Smooth muscle cell (in vitro differentiated cells): ENCODE measurements around the gene IGF1R. TPM values are rescaled to one million over a fixed set of nuclear protein-coding genes. Genes with fewer than 3 reads are reported as not detected.

Experiments
- DNase-seq: peaks from one replicate; lab custom pipeline; 2025; ENCODE audit not compliant: unreplicated experiment; lab: John Stamatoyannopoulos, UW
- H2AFZ ChIP-seq: fragments of 200-600 bp; sonication (generic); 2 replicates; pipeline ENCODE4 v1.6.0; 2016; ENCODE audit warnings: antibody characterized with exemption, low read depth, mild to moderate bottlenecking
- H3F3A ChIP-seq: fragments of 200-600 bp; sonication (generic); 2 replicates; pipeline ENCODE4 v1.6.0; 2017; ENCODE audit warnings: antibody characterized with exemption, low read depth
- H3K27ac ChIP-seq: fragments of 200-600 bp; sonication (generic); 2 replicates; pipeline ENCODE4 v1.5.1; 2016; ENCODE audit warnings: low read depth, mild to moderate bottlenecking
- H3K27me3 ChIP-seq: fragments of 200-600 bp; sonication (generic); 2 replicates; pipeline ENCODE4 v1.6.1; 2016; ENCODE audit warnings: low read depth, mild to moderate bottlenecking
- H3K36me3 ChIP-seq: fragments of 200-600 bp; sonication (generic); 2 replicates; pipeline ENCODE4 v1.5.1; 2016; ENCODE audit warnings: low read depth
- H3K4me1 ChIP-seq: fragments of 200-600 bp; sonication (generic); 2 replicates; pipeline ENCODE4 v1.5.1; 2016; ENCODE audit warnings: low read depth
- H3K4me2 ChIP-seq: fragments of 200-600 bp; sonication (generic); 2 replicates; pipeline ENCODE4 v1.6.0; 2016; ENCODE audit warnings: mild to moderate bottlenecking
- H3K4me3 ChIP-seq: fragments of 200-600 bp; sonication (generic); 2 replicates; pipeline ENCODE4 v1.5.1; 2016; ENCODE audit warnings: mild to moderate bottlenecking
- H3K79me2 ChIP-seq: fragments of 200-600 bp; sonication (generic); 2 replicates; pipeline ENCODE4 v1.6.0; 2016; ENCODE audit warnings: low read depth, mild to moderate bottlenecking
- H3K9ac ChIP-seq: fragments of 200-600 bp; sonication (generic); 2 replicates; pipeline ENCODE4 v1.6.0; 2016; ENCODE audit warnings: low read depth
- H3K9me3 ChIP-seq: fragments of 200-600 bp; sonication (generic); replicated peaks from 2 replicates; pipeline ENCODE4 v1.5.1; 2016; ENCODE audit warnings: low read depth
- H4K20me1 ChIP-seq: fragments of 200-600 bp; sonication (generic); 2 replicates; pipeline ENCODE4 v1.6.0; 2016; ENCODE audit warnings: low read depth
- CTCF ChIP-seq: fragments of 200-600 bp; sonication (generic); IDR thresholded peaks from 2 replicates; pipeline ENCODE4 v1.5.1; 2017; ENCODE audit warnings: borderline replicate concordance, mild to moderate bottlenecking, antibody characterized with exemption; ENCODE audit not compliant: insufficient read depth, poor library complexity, severe bottlenecking
- WGBS: methylation state at CpG from one replicate; pipeline ENCODE4 v1.1.7; 2016; ENCODE audit warnings: low lambda C conversion rate; 5-methylcytosine and 5-hydroxymethylcytosine counted together
- polyA plus RNA-seq: library from polyadenylated mRNA; unstranded; fragments of >200 nt; fragmentation: Nextera tagmentation; extraction: Ambion mirVana; gene quantifications from 2 replicates; pipeline ENCODE4 v1.2.1, GENCODE V29; 2016
- total RNA-seq: library from RNA; depleted of rRNA; stranded (reverse); fragments of >200 nt; gene quantifications from 2 replicates; pipeline ENCODE4 v1.2.3, GENCODE V29; 2014

Gene IGF1R
- total and polyA plus RNA-seq, 2 experiments from 2014 or later, result 14.0 to 70.2 TPM

DNA sequence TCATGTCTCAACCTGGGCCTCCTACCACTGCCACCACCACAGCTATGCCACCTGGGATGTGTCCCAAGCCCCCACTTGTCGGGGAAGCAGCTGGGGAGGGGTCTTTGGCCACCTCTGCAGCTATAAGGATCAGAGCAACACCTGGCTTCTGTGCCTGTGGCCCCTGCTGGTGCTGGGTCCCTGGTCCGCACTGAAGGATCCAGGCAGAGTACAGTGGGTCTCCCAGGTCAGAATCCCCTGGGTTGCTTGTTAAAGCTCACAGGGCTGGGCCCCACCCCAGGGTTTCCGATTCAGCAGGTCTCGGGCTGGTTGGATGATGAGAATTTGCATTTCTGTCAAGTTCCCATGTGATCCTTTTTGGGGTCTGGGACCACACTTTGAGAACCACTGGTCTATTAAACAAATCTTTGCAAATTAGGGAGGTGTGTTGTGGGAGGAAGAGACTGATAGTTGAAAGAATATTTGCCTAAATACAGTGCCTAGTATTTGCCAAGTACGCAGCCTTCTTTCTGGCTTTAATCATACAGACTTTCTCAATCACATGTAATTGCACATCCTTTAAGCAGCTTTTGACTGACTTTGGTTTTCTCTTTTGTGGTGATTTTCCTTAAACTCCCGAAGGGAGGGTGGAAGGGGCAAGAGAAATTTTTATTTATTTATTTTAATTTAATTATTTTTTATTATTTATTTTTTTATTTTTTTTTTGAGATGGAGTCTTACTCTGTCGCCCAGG, 127.3 kb downstream of the IGF1R start:
- 87% methylated on average over 7 of the region's 7 CpGs for WGBS
- H3K36me3 ChIP-seq, result no peaks in the 10 kb centered on the region
- no peaks in the 10 kb centered on the region for H3K27me3 ChIP-seq
- peaks cover 24% of the 10 kb centered on the region for H3K4me1 ChIP-seq
- H3K4me3 ChIP-seq, result no peak overlapping the region
- no peak for TF ChIP-seq CTCF
- no peaks in the 10 kb centered on the region for H3K9me3 ChIP-seq
- peaks cover 86% of the 10 kb centered on the region for H3K79me2 ChIP-seq
- no peak overlapping the region for H2AFZ ChIP-seq
- no peak overlapping the region for H3K9ac ChIP-seq
- no peak overlapping the region for H3K27ac ChIP-seq
- no peak overlapping the region for H3K4me2 ChIP-seq
- peaks cover 94% of the 10 kb centered on the region for H4K20me1 ChIP-seq
- H3F3A ChIP-seq, result peaks cover 4% of the 10 kb centered on the region
- DNase-seq, result no peak

- peak overlapping the region; percentile 20 for H3K27ac ChIP-seq
- H3K9ac ChIP-seq, result no peak overlapping the region
- 54% methylated on average over 16 of the region's 16 CpGs for WGBS
- no peaks in the 10 kb centered on the region for H3K9me3 ChIP-seq
- H3K79me2 ChIP-seq, result peaks cover 86% of the 10 kb centered on the region
- H3K4me2 ChIP-seq, result no peak overlapping the region
- H4K20me1 ChIP-seq, result peaks cover 89% of the 10 kb centered on the region
- H3K36me3 ChIP-seq, result no peaks in the 10 kb centered on the region
- no peak for DNase-seq
- H3K4me1 ChIP-seq, result peaks cover 24% of the 10 kb centered on the region
- H3K27me3 ChIP-seq, result no peaks in the 10 kb centered on the region
- no peak overlapping the region for H3K4me3 ChIP-seq
- peaks cover 4% of the 10 kb centered on the region for H3F3A ChIP-seq
- no peak for TF ChIP-seq CTCF
- H2AFZ ChIP-seq, result no peak overlapping the region
These were observed 128.4 kb downstream of the IGF1R start for GRCh38 chr15:98776607-98777281.

- no peak for DNase-seq
- H3K79me2 ChIP-seq, result peaks cover 86% of the 10 kb centered on the region
- TF ChIP-seq CTCF, result no peak
- no peak overlapping the region for H3K4me3 ChIP-seq
- H4K20me1 ChIP-seq, result peaks cover 86% of the 10 kb centered on the region
- H3K9me3 ChIP-seq, result no peaks in the 10 kb centered on the region
- H3K4me1 ChIP-seq, result peaks cover 24% of the 10 kb centered on the region
- H3F3A ChIP-seq, result peaks cover 4% of the 10 kb centered on the region
- peak overlapping the region; percentile 20 for H3K27ac ChIP-seq
- no peak overlapping the region for H2AFZ ChIP-seq
- H3K27me3 ChIP-seq, result no peaks in the 10 kb centered on the region
- H3K9ac ChIP-seq, result no peak overlapping the region
- no peaks in the 10 kb centered on the region for H3K36me3 ChIP-seq
- no peak overlapping the region for H3K4me2 ChIP-seq
- WGBS, result 84% methylated on average over 9 of the region's 9 CpGs
These were observed 129.1 kb downstream of the IGF1R start for GRCh38 chr15:98777426-98777825.
